Smooth muscle cell (in vitro differentiated cells): ENCODE results near the gene WDPCP. TPM values are rescaled to one million over a fixed set of nuclear protein-coding genes. Genes with fewer than 3 reads are reported as not detected.
A peak's percentile ranks its signal among the peaks of the same experiment; 100 is the strongest.

Experiments used
- DNase-seq: peaks from one replicate; lab custom pipeline; 2025; ENCODE audit not compliant: unreplicated experiment; lab: John Stamatoyannopoulos, UW
- H2AFZ ChIP-seq: fragments of 200-600 bp; sonication (generic); 2 replicates; pipeline ENCODE4 v1.6.0; 2016; ENCODE audit warnings: antibody characterized with exemption, low read depth, mild to moderate bottlenecking
- H3F3A ChIP-seq: fragments of 200-600 bp; sonication (generic); 2 replicates; pipeline ENCODE4 v1.6.0; 2017; ENCODE audit warnings: antibody characterized with exemption, low read depth
- H3K27ac ChIP-seq: fragments of 200-600 bp; sonication (generic); 2 replicates; pipeline ENCODE4 v1.5.1; 2016; ENCODE audit warnings: low read depth, mild to moderate bottlenecking
- H3K27me3 ChIP-seq: fragments of 200-600 bp; sonication (generic); 2 replicates; pipeline ENCODE4 v1.6.1; 2016; ENCODE audit warnings: low read depth, mild to moderate bottlenecking
- H3K36me3 ChIP-seq: fragments of 200-600 bp; sonication (generic); 2 replicates; pipeline ENCODE4 v1.5.1; 2016; ENCODE audit warnings: low read depth
- H3K4me1 ChIP-seq: fragments of 200-600 bp; sonication (generic); 2 replicates; pipeline ENCODE4 v1.5.1; 2016; ENCODE audit warnings: low read depth
- H3K4me2 ChIP-seq: fragments of 200-600 bp; sonication (generic); 2 replicates; pipeline ENCODE4 v1.6.0; 2016; ENCODE audit warnings: mild to moderate bottlenecking
- H3K4me3 ChIP-seq: fragments of 200-600 bp; sonication (generic); 2 replicates; pipeline ENCODE4 v1.5.1; 2016; ENCODE audit warnings: mild to moderate bottlenecking
- H3K79me2 ChIP-seq: fragments of 200-600 bp; sonication (generic); 2 replicates; pipeline ENCODE4 v1.6.0; 2016; ENCODE audit warnings: low read depth, mild to moderate bottlenecking
- H3K9ac ChIP-seq: fragments of 200-600 bp; sonication (generic); 2 replicates; pipeline ENCODE4 v1.6.0; 2016; ENCODE audit warnings: low read depth
- H3K9me3 ChIP-seq: fragments of 200-600 bp; sonication (generic); replicated peaks from 2 replicates; pipeline ENCODE4 v1.5.1; 2016; ENCODE audit warnings: low read depth
- H4K20me1 ChIP-seq: fragments of 200-600 bp; sonication (generic); 2 replicates; pipeline ENCODE4 v1.6.0; 2016; ENCODE audit warnings: low read depth
- WGBS: methylation state at CpG from one replicate; pipeline ENCODE4 v1.1.7; 2016; ENCODE audit warnings: low lambda C conversion rate; 5-methylcytosine and 5-hydroxymethylcytosine counted together
- polyA plus RNA-seq: library from polyadenylated mRNA; unstranded; fragments of >200 nt; fragmentation: Nextera tagmentation; extraction: Ambion mirVana; gene quantifications from 2 replicates; pipeline ENCODE4 v1.2.1, GENCODE V29; 2016
- total RNA-seq: library from RNA; depleted of rRNA; stranded (reverse); fragments of >200 nt; gene quantifications from 2 replicates; pipeline ENCODE4 v1.2.3, GENCODE V29; 2014
- TF ChIP-seq, protein P1 (sequence below): fragments of 200-600 bp; sonication (generic); IDR thresholded peaks from 2 replicates; pipeline ENCODE4 v1.5.1; 2017; ENCODE audit warnings: borderline replicate concordance, mild to moderate bottlenecking, antibody characterized with exemption; ENCODE audit not compliant: insufficient read depth, poor library complexity, severe bottlenecking

Gene WDPCP
- total and polyA plus RNA-seq, 2 experiments from 2014 or later, result 7.5 to 8.1 TPM

DNA sequence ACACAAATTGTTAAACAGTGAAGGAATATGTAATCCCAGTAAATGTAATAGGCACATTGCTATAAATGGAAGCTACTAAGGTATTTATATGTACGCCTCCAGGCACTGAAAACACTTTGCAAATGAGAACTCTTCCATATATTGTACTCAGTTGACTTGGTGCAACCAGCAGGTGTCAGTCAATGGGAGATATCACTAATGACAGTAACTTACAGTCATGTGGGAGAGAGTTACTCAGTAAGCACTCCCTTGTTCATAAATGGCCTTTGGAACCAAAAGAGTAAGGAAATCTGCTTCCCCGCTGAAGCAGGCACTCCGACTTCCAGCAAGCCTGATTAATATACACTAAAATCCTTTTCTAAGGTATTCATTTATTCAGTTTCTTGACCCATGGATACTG lies 6.4 kb upstream of the WDPCP start:
- Histone ChIP-seq H3K36me3 (peaks cover 13% of the 10 kb centered on the region), H3K79me2 (peaks cover 75% of the 10 kb centered on the region), H3K9me3 (no peaks in the 10 kb centered on the region), H3K27me3 (no peaks in the 10 kb centered on the region), H3K4me2 (no peak overlapping the region), H2AFZ (no peak overlapping the region), H4K20me1 (peaks cover 53% of the 10 kb centered on the region), H3F3A (no peaks in the 10 kb centered on the region), H3K4me3 (no peak overlapping the region), H3K27ac (no peak overlapping the region), H3K9ac (no peak overlapping the region), H3K4me1 (peaks cover 17% of the 10 kb centered on the region)
- 100% methylated on average over 3 of the region's 3 CpGs for WGBS
- no peak for DNase-seq
- TF ChIP-seq, protein P1, sequence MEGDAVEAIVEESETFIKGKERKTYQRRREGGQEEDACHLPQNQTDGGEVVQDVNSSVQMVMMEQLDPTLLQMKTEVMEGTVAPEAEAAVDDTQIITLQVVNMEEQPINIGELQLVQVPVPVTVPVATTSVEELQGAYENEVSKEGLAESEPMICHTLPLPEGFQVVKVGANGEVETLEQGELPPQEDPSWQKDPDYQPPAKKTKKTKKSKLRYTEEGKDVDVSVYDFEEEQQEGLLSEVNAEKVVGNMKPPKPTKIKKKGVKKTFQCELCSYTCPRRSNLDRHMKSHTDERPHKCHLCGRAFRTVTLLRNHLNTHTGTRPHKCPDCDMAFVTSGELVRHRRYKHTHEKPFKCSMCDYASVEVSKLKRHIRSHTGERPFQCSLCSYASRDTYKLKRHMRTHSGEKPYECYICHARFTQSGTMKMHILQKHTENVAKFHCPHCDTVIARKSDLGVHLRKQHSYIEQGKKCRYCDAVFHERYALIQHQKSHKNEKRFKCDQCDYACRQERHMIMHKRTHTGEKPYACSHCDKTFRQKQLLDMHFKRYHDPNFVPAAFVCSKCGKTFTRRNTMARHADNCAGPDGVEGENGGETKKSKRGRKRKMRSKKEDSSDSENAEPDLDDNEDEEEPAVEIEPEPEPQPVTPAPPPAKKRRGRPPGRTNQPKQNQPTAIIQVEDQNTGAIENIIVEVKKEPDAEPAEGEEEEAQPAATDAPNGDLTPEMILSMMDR, result no peak

DNA sequence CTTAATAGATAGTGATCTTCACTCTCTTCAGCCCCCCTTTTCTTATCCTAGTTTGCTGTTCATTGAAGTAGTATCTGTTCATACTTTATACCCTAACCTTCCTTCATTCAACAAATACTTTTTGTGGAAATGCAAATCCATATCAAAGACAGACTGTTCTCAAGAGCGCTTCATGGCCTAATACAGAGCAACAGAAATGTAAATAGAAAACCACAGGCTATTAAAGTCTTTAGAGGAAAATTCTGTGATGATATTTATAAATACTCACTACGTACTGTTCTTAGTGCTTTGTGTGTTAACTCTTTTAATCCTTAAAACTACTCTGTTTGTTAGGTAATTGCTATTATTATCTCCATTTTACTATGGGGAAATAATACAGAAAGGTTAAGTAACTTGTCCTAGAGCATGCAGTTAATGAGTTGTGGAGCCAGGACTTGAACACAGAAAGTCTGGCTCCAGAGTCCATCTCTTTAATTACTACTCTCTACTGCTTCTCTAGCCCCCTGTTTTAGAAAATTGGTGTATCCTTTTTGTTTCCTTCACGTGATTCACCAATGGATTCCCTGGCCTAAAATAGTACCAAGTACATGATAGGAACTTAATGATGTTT lies 3.4 kb upstream of the WDPCP start:
- Histone ChIP-seq H3K27ac (peak overlapping the region; percentile 20), H3K4me1 (peaks cover 19% of the 10 kb centered on the region), H3K4me2 (peak overlapping the region; percentile 85), H3K79me2 (peaks cover 80% of the 10 kb centered on the region), H3K36me3 (peaks cover 13% of the 10 kb centered on the region), H3F3A (no peaks in the 10 kb centered on the region), H3K9ac (no peak overlapping the region), H4K20me1 (peaks cover 43% of the 10 kb centered on the region), H2AFZ (no peak overlapping the region), H3K27me3 (no peaks in the 10 kb centered on the region), H3K9me3 (no peaks in the 10 kb centered on the region), H3K4me3 (peak overlapping the region; percentile 66)
- DNase-seq, result no peak
- TF ChIP-seq, protein P1, result no peak
- 55% methylated on average over 3 of the region's 3 CpGs for WGBS

DNA sequence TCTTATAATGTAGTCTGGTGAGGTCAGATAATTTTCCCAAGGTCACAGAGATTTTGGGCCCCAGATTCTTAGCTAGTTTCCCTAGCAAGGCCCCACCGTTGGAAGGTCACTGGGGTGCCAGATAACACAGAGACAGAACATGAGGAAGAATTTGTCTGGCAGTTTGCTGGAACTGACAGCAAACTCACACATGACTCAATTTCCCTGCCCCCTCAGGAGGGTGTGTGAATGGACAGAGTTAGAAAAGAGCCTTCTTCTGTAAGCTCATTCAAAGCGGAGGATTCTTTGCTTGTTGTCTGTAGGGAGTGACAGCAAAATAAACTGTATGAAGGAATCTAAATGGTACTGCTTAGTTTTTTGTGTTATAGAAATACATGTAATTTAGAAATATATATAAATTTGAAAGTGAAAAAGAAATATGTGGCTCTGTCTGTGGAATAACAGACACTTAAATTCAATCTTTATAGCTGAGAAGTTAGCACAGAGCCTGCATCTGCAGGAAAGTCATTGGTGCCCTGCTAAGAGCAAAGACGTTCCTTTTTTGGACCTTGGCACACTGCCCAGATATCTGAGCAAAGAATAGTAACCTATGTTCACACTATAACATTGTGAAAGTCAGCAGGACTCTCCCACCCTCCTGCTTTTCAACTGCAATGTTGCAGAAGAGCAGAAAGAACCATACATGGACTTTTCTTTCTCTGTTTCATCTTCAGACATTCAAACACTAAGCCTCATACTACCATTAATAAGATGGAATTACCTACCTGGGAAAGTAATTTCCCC lies 2.5 kb upstream of the WDPCP start:
- peaks cover 84% of the 10 kb centered on the region for H3K79me2 ChIP-seq
- 26% methylated on average over 3 of the region's 3 CpGs for WGBS
- TF ChIP-seq, protein P1, result no peak
- H3K36me3 ChIP-seq, result peaks cover 13% of the 10 kb centered on the region
- H3F3A ChIP-seq, result no peaks in the 10 kb centered on the region
- H3K4me3 ChIP-seq, result peak overlapping the region; percentile 66
- H3K9me3 ChIP-seq, result no peaks in the 10 kb centered on the region
- H3K4me1 ChIP-seq, result peaks cover 19% of the 10 kb centered on the region
- no peak for DNase-seq
- H3K9ac ChIP-seq, result no peak overlapping the region
- H3K4me2 ChIP-seq, result peak overlapping the region; percentile 85
- no peaks in the 10 kb centered on the region for H3K27me3 ChIP-seq
- no peak overlapping the region for H2AFZ ChIP-seq
- peaks cover 37% of the 10 kb centered on the region for H4K20me1 ChIP-seq
- peak overlapping the region; percentile 20 for H3K27ac ChIP-seq
